ENCODE measurements around the gene FBXL7. TPM values are rescaled to one million over a fixed set of nuclear protein-coding genes. Genes with fewer than 3 reads are reported as not detected.

Gene FBXL7
- polyA plus RNA-seq, 3 donors: not detected

- H3K27me3 Mint-ChIP-seq (ENCODE audit: low read depth in 3 of 3): no peaks in the 10 kb centered on the region
- Histone ChIP-seq H4K20me1 (ENCODE audit: insufficient read depth, low read length) (no peaks in the 10 kb centered on the region), H3K79me2 (ENCODE audit: insufficient read depth, low read length) (no peaks in the 10 kb centered on the region), H3K36me3 (replicated peaks in 1 of 2; ENCODE audit: control insufficient read depth in 1 of 2, insufficient read depth in 2 of 2, low read length in 2 of 2) (no peaks in the 10 kb centered on the region), H3K9me3 (replicated peaks in 1 of 2; ENCODE audit: control insufficient read depth in 1 of 2, insufficient read depth in 1 of 2, low read length in 2 of 2) (peaks cover 26 to 31% of the 10 kb centered on the region in 2 donors), H3K27me3 (ENCODE audit: control insufficient read depth in 2 of 2, insufficient read depth in 2 of 2, low read length in 2 of 2) (no peaks in the 10 kb centered on the region), H2AFZ (ENCODE audit: insufficient read depth, low read depth, low read length, poor library complexity, severe bottlenecking) (no peak overlapping the region), H3K4me2 (replicated peaks; ENCODE audit: extremely low read depth, low read length, poor library complexity, severe bottlenecking) (no peak overlapping the region), H3K9ac (ENCODE audit: insufficient read depth, low read length, poor library complexity, severe bottlenecking) (no peak overlapping the region), H3K4me3 (replicated peaks in 1 of 3; ENCODE audit: low read depth in 2 of 3, low read length in 3 of 3) (no peak overlapping the region), H3K4me1 (ENCODE audit: control insufficient read depth in 1 of 2, insufficient read depth in 2 of 2, low read length in 2 of 2) (no peaks in the 10 kb centered on the region), H3K27ac (ENCODE audit: low read depth in 1 of 2, low read length in 2 of 2) (no peak overlapping the region)
- no peak for TF ChIP-seq CTCF (IDR thresholded peaks at IDR 0.05)
- H3K36me3 Mint-ChIP-seq: no peaks in the 10 kb centered on the region
- intact Hi-C loops (cut with micrococcal nuclease): no loop called here
- H3K4me3 Mint-ChIP-seq: no peak overlapping the region
- H3K27ac Mint-ChIP-seq: no peak overlapping the region
- no peak for DNase-seq
- H3K9me3 Mint-ChIP-seq: peaks cover 12 to 27% (median 17%) of the 10 kb centered on the region in 7 donors
- no peaks in the 10 kb centered on the region for H3K4me1 Mint-ChIP-seq
These were observed 87.9 kb downstream of the FBXL7 start for GRCh38 chr5:15587916-15588315.

- no peaks in the 10 kb centered on the region for H3K27me3 ChIP-seq (ENCODE audit: control insufficient read depth in 2 of 2, insufficient read depth in 2 of 2, low read length in 2 of 2)
- intact Hi-C loops (cut with micrococcal nuclease): no loop called here
- H3K4me1 Mint-ChIP-seq: no peaks in the 10 kb centered on the region
- H3K4me1 ChIP-seq (ENCODE audit: control insufficient read depth in 1 of 2, insufficient read depth in 2 of 2, low read length in 2 of 2): no peaks in the 10 kb centered on the region
- no peaks in the 10 kb centered on the region for H3K79me2 ChIP-seq (ENCODE audit: insufficient read depth, low read length)
- H3K4me3 Mint-ChIP-seq: no peak overlapping the region
- H3K27ac Mint-ChIP-seq: no peak overlapping the region
- peaks cover 11 to 18% of the 10 kb centered on the region in 2 donors for H3K9me3 ChIP-seq (replicated peaks in 1 of 2; ENCODE audit: control insufficient read depth in 1 of 2, insufficient read depth in 1 of 2, low read length in 2 of 2)
- H3K36me3 Mint-ChIP-seq: no peaks in the 10 kb centered on the region
- no peak overlapping the region for H3K9ac ChIP-seq (ENCODE audit: insufficient read depth, low read length, poor library complexity, severe bottlenecking)
- no peaks in the 10 kb centered on the region for H4K20me1 ChIP-seq (ENCODE audit: insufficient read depth, low read length)
- H3K4me3 ChIP-seq (replicated peaks in 1 of 3; ENCODE audit: low read depth in 2 of 3, low read length in 3 of 3): no peak overlapping the region
- H3K36me3 ChIP-seq (replicated peaks in 1 of 2; ENCODE audit: control insufficient read depth in 1 of 2, insufficient read depth in 2 of 2, low read length in 2 of 2): no peaks in the 10 kb centered on the region
- 85% methylated on average over 3 of the region's 4 CpGs for WGBS (ENCODE audit: insufficient coverage)
- peaks cover 5 to 14% (median 8%) of the 10 kb centered on the region in 7 donors for H3K9me3 Mint-ChIP-seq
- H3K27me3 Mint-ChIP-seq (ENCODE audit: low read depth in 3 of 3): no peaks in the 10 kb centered on the region
- H2AFZ ChIP-seq (ENCODE audit: insufficient read depth, low read depth, low read length, poor library complexity, severe bottlenecking): no peak overlapping the region
- no peak overlapping the region for H3K27ac ChIP-seq (ENCODE audit: low read depth in 1 of 2, low read length in 2 of 2)
- TF ChIP-seq CTCF (IDR thresholded peaks at IDR 0.05): no peak
- DNase-seq: no peak
- H3K4me2 ChIP-seq (replicated peaks; ENCODE audit: extremely low read depth, low read length, poor library complexity, severe bottlenecking): no peak overlapping the region
These were observed 92.7 kb downstream of the FBXL7 start for GRCh38 chr5:15592728-15593127.

All from CD14-positive monocyte (primary cell).